ENCODE data around the gene GLIS2. TPM values are rescaled to one million over a fixed set of nuclear protein-coding genes. Genes with fewer than 3 reads are reported as not detected.

GLIS2 gene
- total and polyA plus RNA-seq, 10 of the 15 experiments (the other 5 are each of a cell fraction or from before 2014, with no cell fraction given): 0.03 to 0.64 (median 0.18) TPM; not detected in 4

DNA sequence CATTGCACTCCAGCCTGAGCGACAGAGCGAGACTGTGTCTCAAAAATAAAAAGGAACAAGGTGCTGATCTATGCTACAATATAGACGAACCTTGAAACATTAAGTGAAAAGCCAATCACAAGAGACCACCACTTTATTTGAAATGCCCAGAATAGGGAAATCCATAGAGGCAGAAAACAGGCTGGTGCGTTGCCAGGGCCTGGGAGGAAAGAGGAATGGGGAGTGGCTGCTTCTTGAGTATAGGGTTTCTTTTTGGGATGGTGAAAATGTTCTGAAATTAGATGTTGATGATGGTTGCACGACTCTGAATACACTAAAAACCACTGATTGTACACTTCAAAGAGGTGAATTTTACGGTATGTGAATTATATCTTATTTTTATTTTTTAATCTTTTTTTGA lies 20.3 kb upstream of the GLIS2 start (continued):
- TF ChIP-seq, protein P1, sequence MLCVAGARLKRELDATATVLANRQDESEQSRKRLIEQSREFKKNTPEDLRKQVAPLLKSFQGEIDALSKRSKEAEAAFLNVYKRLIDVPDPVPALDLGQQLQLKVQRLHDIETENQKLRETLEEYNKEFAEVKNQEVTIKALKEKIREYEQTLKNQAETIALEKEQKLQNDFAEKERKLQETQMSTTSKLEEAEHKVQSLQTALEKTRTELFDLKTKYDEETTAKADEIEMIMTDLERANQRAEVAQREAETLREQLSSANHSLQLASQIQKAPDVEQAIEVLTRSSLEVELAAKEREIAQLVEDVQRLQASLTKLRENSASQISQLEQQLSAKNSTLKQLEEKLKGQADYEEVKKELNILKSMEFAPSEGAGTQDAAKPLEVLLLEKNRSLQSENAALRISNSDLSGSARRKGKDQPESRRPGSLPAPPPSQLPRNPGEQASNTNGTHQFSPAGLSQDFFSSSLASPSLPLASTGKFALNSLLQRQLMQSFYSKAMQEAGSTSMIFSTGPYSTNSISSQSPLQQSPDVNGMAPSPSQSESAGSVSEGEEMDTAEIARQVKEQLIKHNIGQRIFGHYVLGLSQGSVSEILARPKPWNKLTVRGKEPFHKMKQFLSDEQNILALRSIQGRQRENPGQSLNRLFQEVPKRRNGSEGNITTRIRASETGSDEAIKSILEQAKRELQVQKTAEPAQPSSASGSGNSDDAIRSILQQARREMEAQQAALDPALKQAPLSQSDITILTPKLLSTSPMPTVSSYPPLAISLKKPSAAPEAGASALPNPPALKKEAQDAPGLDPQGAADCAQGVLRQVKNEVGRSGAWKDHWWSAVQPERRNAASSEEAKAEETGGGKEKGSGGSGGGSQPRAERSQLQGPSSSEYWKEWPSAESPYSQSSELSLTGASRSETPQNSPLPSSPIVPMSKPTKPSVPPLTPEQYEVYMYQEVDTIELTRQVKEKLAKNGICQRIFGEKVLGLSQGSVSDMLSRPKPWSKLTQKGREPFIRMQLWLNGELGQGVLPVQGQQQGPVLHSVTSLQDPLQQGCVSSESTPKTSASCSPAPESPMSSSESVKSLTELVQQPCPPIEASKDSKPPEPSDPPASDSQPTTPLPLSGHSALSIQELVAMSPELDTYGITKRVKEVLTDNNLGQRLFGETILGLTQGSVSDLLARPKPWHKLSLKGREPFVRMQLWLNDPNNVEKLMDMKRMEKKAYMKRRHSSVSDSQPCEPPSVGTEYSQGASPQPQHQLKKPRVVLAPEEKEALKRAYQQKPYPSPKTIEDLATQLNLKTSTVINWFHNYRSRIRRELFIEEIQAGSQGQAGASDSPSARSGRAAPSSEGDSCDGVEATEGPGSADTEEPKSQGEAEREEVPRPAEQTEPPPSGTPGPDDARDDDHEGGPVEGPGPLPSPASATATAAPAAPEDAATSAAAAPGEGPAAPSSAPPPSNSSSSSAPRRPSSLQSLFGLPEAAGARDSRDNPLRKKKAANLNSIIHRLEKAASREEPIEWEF (IDR thresholded peaks at IDR 0.05; ENCODE audit: insufficient replicate concordance, low read depth, low read length): no peak
- TF ChIP-seq POLR2A (IDR thresholded peaks at IDR 0.05; ENCODE audit: low read depth, low read length) (no peak), ZNF622 (IDR thresholded peaks at IDR 0.05) (no peak), BHLHE40 (IDR thresholded peaks at IDR 0.05; ENCODE audit: borderline replicate concordance in 1 of 2, low read depth in 2 of 2, low read length in 1 of 2) (no peak), E2F4 (IDR thresholded peaks at IDR 0.05; ENCODE audit: low read depth, low read length) (no peak), TARDBP (IDR thresholded peaks at IDR 0.05; ENCODE audit: borderline replicate concordance) (no peak), PRDM15 (CRISPR knock-in tag; IDR thresholded peaks at IDR 0.05) (no peak)
- TF ChIP-seq, protein P2, sequence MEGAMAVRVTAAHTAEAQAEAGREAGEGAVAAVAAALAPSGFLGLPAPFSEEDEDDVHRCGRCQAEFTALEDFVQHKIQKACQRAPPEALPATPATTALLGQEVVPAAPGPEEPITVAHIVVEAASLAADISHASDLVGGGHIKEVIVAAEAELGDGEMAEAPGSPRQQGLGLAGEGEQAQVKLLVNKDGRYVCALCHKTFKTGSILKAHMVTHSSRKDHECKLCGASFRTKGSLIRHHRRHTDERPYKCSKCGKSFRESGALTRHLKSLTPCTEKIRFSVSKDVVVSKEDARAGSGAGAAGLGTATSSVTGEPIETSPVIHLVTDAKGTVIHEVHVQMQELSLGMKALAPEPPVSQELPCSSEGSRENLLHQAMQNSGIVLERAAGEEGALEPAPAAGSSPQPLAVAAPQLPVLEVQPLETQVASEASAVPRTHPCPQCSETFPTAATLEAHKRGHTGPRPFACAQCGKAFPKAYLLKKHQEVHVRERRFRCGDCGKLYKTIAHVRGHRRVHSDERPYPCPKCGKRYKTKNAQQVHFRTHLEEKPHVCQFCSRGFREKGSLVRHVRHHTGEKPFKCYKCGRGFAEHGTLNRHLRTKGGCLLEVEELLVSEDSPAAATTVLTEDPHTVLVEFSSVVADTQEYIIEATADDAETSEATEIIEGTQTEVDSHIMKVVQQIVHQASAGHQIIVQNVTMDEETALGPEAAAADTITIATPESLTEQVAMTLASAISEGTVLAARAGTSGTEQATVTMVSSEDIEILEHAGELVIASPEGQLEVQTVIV (IDR thresholded peaks at IDR 0.05; ENCODE audit: borderline replicate concordance, partially characterized antibody): no peak
